Coronary artery (tissue), 2 donors: ENCODE results near the gene PHF5A.

ENCODE experiments used
- DNase-seq: peaks from one replicate; pipeline ENCODE4 v3.0.0-alpha.2; 2017; ENCODE audit warnings: low spot score
- H3K27ac ChIP-seq, 2 donors: fragments of 200-600 bp; sonication (generic); one replicate each; pipeline ENCODE4 v1.5.1; 2016 to 2019
- H3K4me3 ChIP-seq: fragments of 200-600 bp; sonication (generic); 2 replicates; pipeline ENCODE4 v1.5.1; 2016; ENCODE audit warnings: mild to moderate bottlenecking, moderate library complexity
- TF ChIP-seq, protein P1 (sequence below): fragments of 200-600 bp; sonication (generic); IDR thresholded peaks from one replicate; pipeline ENCODE4 v1.5.1; 2019; ENCODE audit warnings: antibody characterized with exemption

PHF5A gene

GRCh38 chr22:41487037-41487935 is 18.8 kb upstream of the PHF5A start:
- Histone ChIP-seq H3K4me3 (no peak overlapping the region), H3K27ac (peak overlapping the region in 1 of 2 donors; percentile 30)
- TF ChIP-seq, protein P1, sequence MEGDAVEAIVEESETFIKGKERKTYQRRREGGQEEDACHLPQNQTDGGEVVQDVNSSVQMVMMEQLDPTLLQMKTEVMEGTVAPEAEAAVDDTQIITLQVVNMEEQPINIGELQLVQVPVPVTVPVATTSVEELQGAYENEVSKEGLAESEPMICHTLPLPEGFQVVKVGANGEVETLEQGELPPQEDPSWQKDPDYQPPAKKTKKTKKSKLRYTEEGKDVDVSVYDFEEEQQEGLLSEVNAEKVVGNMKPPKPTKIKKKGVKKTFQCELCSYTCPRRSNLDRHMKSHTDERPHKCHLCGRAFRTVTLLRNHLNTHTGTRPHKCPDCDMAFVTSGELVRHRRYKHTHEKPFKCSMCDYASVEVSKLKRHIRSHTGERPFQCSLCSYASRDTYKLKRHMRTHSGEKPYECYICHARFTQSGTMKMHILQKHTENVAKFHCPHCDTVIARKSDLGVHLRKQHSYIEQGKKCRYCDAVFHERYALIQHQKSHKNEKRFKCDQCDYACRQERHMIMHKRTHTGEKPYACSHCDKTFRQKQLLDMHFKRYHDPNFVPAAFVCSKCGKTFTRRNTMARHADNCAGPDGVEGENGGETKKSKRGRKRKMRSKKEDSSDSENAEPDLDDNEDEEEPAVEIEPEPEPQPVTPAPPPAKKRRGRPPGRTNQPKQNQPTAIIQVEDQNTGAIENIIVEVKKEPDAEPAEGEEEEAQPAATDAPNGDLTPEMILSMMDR = no peak
- no peak for DNase-seq

GRCh38 chr22:41485033-41485432 is 16.5 kb upstream of the PHF5A start:
- no peak overlapping the region for H3K4me3 ChIP-seq
- H3K27ac ChIP-seq = peak overlapping the region in 1 of 2 donors; percentile 56
- no peak for DNase-seq
- TF ChIP-seq, protein P1 = no peak

DNA sequence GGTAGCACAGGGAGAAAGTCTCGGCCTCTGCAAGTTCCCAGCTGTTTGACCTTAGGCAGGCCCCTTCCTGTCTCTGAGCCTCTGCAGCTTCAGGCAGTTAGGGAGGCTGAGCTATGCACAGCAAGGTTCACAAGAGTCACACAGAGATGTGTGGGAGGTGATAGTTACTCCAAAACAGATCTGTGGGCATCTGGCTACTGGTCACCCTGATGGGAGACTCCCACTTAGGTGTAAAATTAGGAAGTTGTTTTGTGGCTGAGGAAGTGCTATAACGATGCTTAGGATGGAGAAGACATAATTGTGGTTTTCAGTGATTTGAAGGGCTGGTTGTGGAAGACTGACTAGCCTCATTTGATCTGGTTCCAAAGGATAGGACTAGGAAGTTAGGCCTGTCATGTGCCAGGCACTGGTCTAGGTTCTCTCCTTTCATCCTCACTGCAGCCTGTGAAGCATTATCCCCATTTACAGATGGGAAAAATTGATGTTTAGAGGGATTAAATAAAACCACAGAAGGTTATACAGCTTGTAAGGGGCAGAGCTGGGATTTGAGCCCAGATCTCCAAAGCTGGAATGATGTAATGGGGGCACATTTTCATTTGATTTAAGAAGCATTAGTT is 13.9 kb upstream of the PHF5A start:
- DNase-seq = no peak

GRCh38 chr22:41481925-41482318 is 13.4 kb upstream of the PHF5A start:
- no peak for DNase-seq
- H3K27ac ChIP-seq = peak overlapping the region; percentile 90 to 96
- H3K4me3 ChIP-seq = no peak overlapping the region
- TF ChIP-seq, protein P1 = no peak

More for the DNA sequence above, 13.9 kb upstream of the PHF5A start:
- Histone ChIP-seq H3K4me3 (no peak overlapping the region), H3K27ac (peak overlapping the region; percentile 90 to 96)
- TF ChIP-seq, protein P1 = no peak

DNA sequence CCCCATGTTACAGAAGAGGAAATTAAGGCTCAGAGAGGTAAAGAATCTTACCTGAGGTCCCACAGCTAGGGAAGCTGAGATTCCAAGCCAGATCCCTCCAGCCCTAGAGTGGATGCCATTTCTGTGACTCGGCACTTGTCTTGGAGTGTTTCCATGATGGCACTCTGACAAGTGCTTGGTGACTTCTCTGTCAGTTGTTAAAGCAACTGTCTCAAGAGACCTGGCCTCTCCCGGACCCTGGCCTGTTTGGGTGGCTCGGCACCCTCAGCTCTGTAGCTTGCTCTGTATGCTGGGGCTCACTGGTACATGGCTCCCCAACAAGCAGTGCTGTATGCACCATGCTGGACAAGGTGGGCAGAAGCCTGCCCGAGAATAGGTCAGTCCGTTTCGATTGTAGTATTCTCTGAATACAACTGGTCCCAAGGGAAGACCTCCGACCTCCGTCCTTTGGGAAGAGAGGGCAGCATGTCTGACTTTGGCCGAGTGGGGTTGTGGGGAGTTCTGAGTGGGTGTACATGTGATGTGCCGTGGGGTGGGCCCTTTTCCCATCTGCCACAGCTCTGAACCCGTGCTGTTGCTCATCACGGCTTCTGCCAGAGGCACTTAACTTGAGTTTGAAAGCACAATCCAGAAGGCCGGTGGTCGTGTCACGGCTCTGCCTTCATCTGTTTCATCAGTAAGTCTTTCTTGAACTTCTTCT is 12.8 kb upstream of the PHF5A start:
- peak; percentile 83 for DNase-seq
- TF ChIP-seq, protein P1 = no peak
- peak overlapping the region; percentile 90 to 96 for H3K27ac ChIP-seq
- peak overlapping the region; percentile 55 for H3K4me3 ChIP-seq

- Histone ChIP-seq H3K4me3 (peak overlapping the region; percentile 17), H3K27ac (peak overlapping the region; percentile 90 to 96)
- DNase-seq = no peak
- TF ChIP-seq, protein P1 = no peak
Measured at GRCh38 chr22:41480397-41480735, 11.9 kb upstream of the PHF5A start.
